ENCODE data around the gene POLR2H.

The POLR2H gene

DNA sequence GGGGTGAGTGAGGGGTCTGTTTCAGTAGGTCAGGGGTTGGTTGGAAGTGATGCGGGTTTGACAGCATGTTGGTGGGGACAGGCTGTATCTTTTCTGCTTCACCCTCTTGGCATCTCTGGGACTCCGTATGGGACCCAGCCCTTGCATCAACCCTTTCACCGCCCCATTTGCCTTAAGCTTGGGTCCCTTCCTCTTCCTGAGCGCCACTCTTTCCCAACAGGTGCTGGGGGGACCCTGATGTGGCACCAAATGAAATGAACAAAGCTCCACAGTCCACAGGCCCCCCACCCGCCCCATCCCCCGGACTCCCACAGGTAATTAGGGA is 46.0 kb upstream of the POLR2H start:
- peaks cover 58% of the 10 kb centered on the region for H3K79me2 ChIP-seq (ENCODE audit: control insufficient read depth, low read length)
- peak overlapping the region; percentile 79 for H3K4me3 ChIP-seq (ENCODE audit: low read length)
- peaks cover 43% of the 10 kb centered on the region for H4K20me1 ChIP-seq (ENCODE audit: control insufficient read depth, insufficient read depth, low read depth, low read length)
- H3K27ac ChIP-seq (ENCODE audit: low read depth, low read length), result peak overlapping the region; percentile 43
- H3K4me2 ChIP-seq (ENCODE audit: low read length), result peak overlapping the region; percentile 77
- no peaks in the 10 kb centered on the region for H3K9me2 ChIP-seq (replicated peaks; ENCODE audit: control insufficient read depth, low read length)
- H3F3A ChIP-seq (ENCODE audit: control insufficient read depth, insufficient read depth), result peaks cover 5% of the 10 kb centered on the region
- peaks cover 30% of the 10 kb centered on the region for H3K4me1 ChIP-seq (ENCODE audit: control insufficient read depth, low read length)
- H3K36me3 ChIP-seq (ENCODE audit: control insufficient read depth, low read length), result peaks cover 56% of the 10 kb centered on the region
- H3K9me3 ChIP-seq (ENCODE audit: control insufficient read depth, insufficient read depth, low read length), result no peaks in the 10 kb centered on the region
- H3K27me3 ChIP-seq (ENCODE audit: control insufficient read depth, low read length), result no peaks in the 10 kb centered on the region
- TF ChIP-seq EZH2phosphoT487 (IDR thresholded peaks at IDR 0.05; ENCODE audit: borderline replicate concordance, low read length) (no peak), CTCF (IDR thresholded peaks at IDR 0.05; ENCODE audit: low read depth, low read length, poor library complexity, severe bottlenecking) (no peak)

GRCh38 chr3:184315871-184316661 is 45.4 kb upstream of the POLR2H start:
- Histone ChIP-seq H3K4me2 (ENCODE audit: low read length) (peak overlapping the region; percentile 77), H3K4me3 (ENCODE audit: low read length) (peak overlapping the region; percentile 79), H3K9me2 (replicated peaks; ENCODE audit: control insufficient read depth, low read length) (no peaks in the 10 kb centered on the region), H3K27me3 (ENCODE audit: control insufficient read depth, low read length) (no peaks in the 10 kb centered on the region), H4K20me1 (ENCODE audit: control insufficient read depth, insufficient read depth, low read depth, low read length) (peaks cover 47% of the 10 kb centered on the region), H3F3A (ENCODE audit: control insufficient read depth, insufficient read depth) (peaks cover 5% of the 10 kb centered on the region), H3K27ac (ENCODE audit: low read depth, low read length) (0 out of 2 replicates have a peak overlapping the region, but pooled peaks have one; percentile 43), H3K9me3 (ENCODE audit: control insufficient read depth, insufficient read depth, low read length) (no peaks in the 10 kb centered on the region), H3K4me1 (ENCODE audit: control insufficient read depth, low read length) (peaks cover 30% of the 10 kb centered on the region), H3K79me2 (ENCODE audit: control insufficient read depth, low read length) (peaks cover 64% of the 10 kb centered on the region), H3K36me3 (ENCODE audit: control insufficient read depth, low read length) (peaks cover 62% of the 10 kb centered on the region)
- no peak for TF ChIP-seq CTCF (IDR thresholded peaks at IDR 0.05; ENCODE audit: low read depth, low read length, poor library complexity, severe bottlenecking)
- no peak for TF ChIP-seq EZH2phosphoT487 (IDR thresholded peaks at IDR 0.05; ENCODE audit: borderline replicate concordance, low read length)

DNA sequence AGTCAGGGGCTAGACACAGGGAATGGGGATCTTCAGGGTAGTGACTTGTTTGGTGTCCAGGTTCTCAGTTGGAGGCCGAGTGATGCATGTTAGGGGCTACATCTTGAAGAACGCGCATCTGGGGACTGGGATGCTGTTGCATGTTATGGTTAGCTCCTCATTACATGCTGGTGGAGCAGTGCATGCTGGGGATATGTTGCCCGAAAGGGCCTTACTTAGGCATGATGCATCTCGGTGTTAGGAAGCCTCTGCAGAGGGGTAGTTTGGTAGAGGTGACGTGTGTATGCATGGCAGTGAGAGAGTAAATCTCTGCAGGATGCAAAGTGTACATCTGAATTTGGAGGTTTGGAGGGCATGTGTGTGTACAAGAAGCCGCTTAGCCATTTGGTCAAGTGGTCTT is 44.7 kb upstream of the POLR2H start:
- peak overlapping the region; percentile 79 for H3K4me3 ChIP-seq (ENCODE audit: low read length)
- H3K36me3 ChIP-seq (ENCODE audit: control insufficient read depth, low read length), result peaks cover 69% of the 10 kb centered on the region
- H3K9me2 ChIP-seq (replicated peaks; ENCODE audit: control insufficient read depth, low read length), result no peaks in the 10 kb centered on the region
- no peak for TF ChIP-seq CTCF (IDR thresholded peaks at IDR 0.05; ENCODE audit: low read depth, low read length, poor library complexity, severe bottlenecking)
- no peak for TF ChIP-seq EZH2phosphoT487 (IDR thresholded peaks at IDR 0.05; ENCODE audit: borderline replicate concordance, low read length)
- H3K79me2 ChIP-seq (ENCODE audit: control insufficient read depth, low read length), result peaks cover 71% of the 10 kb centered on the region
- no peaks in the 10 kb centered on the region for H3K9me3 ChIP-seq (ENCODE audit: control insufficient read depth, insufficient read depth, low read length)
- H3K4me1 ChIP-seq (ENCODE audit: control insufficient read depth, low read length), result peaks cover 30% of the 10 kb centered on the region
- no peaks in the 10 kb centered on the region for H3K27me3 ChIP-seq (ENCODE audit: control insufficient read depth, low read length)
- peaks cover 1% of the 10 kb centered on the region for H3F3A ChIP-seq (ENCODE audit: control insufficient read depth, insufficient read depth)
- peak overlapping the region; percentile 77 for H3K4me2 ChIP-seq (ENCODE audit: low read length)
- H4K20me1 ChIP-seq (ENCODE audit: control insufficient read depth, insufficient read depth, low read depth, low read length), result peaks cover 47% of the 10 kb centered on the region
- no peak overlapping the region for H3K27ac ChIP-seq (ENCODE audit: low read depth, low read length)

Measured in DOHH2 (cell line).